Superior temporal gyrus (tissue), 1 donor: ENCODE data around the gene SEMA3C.

Source experiments
- DNase-seq: peaks from one replicate; pipeline ENCODE4 v3.0.0-alpha.2; 2016; ENCODE audit errors: extremely low spot score

SEMA3C gene

DNA sequence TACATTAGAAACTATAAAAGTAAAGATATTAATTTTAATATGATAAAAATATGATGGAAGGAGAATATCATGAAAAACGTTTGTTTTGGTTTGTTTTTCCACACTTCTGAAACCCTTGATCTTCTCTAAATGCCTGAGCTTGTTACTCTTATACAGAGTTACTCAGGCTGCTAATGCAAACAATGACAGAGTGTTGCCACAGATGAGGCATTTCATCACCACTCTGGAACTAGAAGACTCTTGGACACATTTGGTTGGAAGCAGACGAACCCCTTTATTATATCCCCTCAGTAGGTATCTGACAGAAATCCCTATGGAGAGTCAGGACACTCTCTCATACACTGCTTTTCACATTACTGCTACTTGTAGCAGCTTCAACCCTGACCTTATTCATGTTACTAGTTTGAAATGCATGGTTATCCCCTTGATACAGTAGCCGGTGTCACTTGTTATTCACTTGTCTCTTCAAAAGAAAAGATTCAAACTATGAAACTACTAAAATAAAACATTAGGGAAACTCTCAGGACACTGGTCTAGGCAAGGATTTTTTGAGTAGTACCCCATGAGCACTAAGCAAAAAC is 66.9 kb downstream of the SEMA3C start:
- DNase-seq: no peak

DNA sequence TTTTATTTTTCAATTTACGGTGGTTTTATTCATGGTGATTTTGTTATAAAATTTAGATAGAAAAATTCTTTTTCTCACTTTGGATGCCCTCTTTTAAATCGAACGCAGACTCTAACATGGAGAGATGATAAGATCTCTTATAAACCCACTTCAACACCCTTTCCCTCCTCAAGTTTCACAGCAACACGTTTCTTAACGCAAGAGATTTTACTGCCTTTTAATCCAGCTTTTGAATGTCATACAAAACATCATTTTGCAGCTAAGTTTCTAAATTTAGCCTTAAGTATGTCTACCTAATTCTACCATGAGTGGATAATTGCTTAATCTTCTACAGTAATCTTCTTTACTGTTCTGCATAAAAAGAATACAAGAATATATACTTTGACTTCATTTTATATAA is 70.0 kb downstream of the SEMA3C start:
- DNase-seq: no peak

DNA sequence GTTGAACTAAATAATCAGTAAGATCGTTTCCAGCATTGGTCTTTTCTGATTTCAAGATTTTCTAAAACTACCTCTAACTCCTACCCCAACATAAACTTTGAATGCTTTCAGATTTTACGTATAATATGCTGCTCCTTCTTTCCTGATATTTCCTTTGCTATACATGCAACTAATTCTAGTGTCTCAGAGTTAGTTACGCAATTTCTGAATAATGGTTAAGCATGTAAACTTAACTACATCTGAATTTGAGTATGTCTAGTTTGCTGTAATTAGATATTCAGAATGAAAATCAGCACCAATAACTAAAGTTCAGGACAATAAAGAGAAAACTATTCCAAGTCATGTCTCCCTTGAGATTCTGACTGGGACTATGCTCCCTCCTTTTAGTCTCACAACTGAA is 71.0 kb downstream of the SEMA3C start:
- DNase-seq: no peak

DNA sequence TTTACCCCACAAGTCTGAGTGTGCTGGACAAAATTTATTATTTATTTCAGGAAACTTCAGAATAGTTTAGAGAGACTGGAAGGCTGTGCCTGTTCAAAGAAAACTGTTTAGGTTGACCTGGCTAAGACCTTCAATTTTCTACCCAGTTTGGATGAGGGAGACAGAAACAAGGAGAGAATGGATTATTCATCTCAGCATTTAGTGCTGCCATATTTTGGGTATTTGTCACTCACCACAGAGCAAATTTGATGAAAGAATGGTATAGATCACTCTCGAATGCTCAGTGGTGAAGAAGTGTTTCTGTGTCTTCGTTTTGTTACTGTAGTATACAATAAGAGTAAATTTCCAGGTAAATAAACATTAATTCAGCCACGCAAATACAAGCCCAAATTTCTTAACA is 71.8 kb downstream of the SEMA3C start:
- no peak for DNase-seq

DNA sequence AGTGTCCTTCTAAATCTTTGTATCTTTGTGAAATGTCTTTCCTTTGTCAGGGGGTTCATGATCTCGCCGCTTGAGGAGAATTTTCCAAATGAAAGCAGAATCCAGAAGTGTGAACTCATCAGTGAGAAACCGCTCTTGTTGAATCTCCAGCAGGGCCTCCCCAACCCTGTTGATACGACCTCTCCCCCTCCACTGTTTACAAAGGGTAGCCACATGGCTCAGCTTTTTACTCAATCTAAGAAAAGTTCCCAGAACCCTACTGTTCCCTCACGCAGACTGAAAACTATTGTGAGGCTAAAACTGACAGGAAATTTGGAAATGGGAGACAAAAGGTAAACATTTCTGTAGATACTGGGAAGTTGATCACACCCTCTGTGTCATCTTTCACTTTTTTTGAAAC is 73.9 kb downstream of the SEMA3C start:
- DNase-seq: no peak

DNA sequence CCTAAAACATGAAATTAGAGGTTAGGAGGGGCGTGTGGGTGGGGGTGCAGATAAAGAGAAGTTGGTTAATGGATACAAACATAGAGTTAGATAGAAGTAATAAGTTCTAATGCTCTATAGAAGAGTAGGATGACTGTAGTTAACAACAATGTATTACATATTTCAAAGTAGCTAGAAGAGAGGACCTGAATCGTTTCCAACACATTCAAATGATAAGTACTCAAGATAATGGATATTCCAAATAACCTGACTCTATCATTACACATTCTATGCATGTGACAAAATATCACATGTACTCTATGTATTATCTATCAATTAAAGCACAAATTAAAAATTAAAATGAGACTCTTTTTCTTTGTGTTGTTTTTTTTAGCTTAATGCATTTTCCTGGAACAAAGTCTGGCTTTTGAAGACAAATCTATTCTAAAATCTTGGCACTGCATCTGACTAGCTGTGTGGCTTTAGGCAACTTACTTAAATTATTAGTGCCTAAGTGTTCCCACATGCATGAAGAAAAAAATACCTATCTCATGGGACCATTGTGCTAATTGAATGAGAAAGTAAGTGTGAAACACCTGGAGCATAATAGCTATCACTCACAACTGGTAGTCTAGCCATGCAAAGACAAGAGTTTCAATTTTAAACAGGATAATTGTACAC is 75.7 kb downstream of the SEMA3C start:
- DNase-seq: no peak

DNA sequence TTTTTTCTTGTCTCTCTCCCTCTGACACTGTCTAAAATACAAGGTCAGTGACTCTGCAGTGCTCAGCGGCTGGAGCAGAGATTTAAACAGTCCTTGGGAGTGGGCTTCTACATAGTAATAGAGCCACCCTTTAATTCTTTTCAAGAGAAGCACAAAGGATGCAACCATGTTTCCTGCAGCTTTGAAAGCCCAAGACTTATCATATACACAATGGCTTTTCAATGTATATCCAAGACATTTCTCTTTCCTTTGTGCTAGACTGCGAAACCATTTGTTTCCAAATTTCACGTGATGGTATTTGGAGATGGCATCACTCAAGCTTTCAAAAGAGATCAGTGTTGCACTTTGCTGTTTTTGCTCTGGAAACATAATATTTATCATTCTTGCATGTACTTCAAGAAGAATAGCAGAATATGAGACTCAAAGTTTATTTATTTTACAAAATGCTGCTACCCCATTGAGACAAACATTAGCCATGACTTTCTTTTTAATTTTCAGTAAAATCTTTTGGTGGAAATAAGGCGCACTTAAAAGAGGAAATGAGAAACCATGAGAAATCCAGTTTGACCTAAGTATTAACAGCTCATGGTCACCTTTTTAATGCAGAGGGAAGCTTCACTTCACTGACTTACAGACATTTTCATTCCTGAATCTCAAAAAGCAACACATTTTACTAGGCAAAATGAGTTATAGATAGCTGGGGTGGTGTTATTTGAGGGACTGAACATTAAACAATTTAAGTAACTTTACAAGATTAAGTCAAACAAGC is 76.6 kb downstream of the SEMA3C start:
- DNase-seq: no peak

DNA sequence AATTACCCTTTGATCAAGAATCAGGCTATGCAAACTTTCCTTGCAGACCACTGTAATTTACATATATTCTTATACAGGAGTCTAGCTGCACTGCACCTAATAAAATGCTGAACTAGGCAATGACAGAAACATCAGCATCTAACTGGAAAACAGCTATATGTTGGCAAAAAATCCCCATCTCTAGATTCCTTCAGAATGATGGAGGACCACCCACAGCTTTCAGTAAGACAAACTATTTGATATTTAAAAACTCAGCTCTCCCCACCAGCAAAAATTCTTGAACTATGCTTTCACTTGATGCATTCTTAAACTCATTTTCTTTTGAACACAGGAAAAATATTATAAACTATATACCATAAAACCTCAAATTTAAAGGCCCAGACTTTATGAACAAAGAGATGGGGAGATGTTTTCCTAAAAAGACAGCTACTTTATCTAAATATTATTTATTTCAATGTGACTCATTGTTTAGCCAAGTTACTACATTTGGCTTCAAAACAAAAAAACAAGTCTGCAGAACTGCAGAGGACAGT is 77.4 kb downstream of the SEMA3C start:
- no peak for DNase-seq

DNA sequence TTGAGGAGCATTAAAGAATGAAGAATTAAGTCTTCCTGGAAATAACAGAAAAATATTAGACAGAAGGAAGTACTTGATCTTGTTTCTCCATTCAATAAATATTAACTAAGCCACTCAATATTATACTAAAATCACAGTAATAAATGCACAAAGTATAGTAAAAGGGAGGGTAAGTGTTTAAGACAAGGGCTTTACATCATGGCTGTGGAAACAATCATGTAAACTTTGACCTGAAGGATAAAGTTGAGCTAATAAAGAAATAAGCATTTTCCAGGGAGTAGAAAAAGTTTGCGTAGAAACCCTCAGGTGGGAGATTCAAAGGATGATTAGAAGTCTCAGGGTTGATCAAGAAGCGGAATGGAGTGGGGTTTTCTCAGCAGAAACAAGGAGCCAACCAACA is 78.2 kb downstream of the SEMA3C start:
- no peak for DNase-seq

DNA sequence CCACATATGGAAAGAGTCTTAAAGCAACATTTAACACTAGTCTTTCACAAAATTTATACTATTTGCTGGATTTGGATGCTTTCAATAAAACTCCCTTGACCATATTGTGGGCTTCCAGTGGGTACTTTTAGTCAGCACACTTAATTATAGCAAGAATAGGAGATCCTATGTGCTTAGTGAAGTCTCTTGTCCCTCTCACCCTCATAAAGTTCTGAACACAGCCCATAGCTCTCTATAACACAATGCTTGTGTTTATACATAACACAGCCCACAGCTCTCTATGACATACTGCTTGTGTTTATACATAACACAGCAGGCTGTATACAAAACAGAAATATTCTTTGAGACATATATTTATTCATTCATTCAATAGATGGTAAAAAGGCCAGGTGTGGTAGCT is 79.0 kb downstream of the SEMA3C start:
- DNase-seq: no peak

DNA sequence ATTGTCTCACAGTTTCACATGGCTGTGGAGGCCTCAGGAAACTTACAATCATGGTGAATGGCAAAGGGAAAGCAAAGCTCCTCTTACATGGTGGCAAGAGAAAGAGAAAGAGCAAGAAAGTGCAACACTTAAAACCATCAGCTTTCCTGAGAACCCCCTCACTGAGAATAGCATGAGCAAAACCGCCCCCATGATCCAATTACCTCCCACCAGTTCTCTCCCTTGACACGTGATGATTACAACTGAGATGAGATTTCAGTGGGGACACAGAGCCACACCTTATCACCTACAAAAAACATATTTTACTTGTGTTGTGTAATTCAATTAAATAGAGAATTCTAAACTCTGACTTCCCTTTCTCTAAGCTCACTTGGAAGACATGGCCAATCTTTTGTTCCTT is 80.2 kb downstream of the SEMA3C start:
- DNase-seq: no peak

DNA sequence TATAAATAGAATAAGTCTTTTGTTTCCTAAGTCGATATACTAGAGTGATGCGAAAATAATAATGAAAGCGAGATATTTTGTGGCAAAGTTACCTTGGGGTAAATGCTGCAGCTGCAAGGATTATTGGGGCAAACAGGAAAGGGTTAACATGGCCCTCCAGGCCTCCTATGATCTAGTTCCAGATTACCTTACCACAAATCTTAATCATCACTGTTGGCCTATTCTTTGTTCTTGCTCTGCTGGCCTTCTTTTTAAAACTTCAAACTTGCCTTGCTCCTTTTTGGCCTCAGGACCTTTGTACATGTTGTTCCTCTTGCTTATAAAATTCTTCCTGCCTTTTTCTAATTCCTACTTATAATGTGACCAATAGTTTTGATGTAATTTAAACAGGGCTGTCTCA is 81.5 kb downstream of the SEMA3C start:
- no peak for DNase-seq

DNA sequence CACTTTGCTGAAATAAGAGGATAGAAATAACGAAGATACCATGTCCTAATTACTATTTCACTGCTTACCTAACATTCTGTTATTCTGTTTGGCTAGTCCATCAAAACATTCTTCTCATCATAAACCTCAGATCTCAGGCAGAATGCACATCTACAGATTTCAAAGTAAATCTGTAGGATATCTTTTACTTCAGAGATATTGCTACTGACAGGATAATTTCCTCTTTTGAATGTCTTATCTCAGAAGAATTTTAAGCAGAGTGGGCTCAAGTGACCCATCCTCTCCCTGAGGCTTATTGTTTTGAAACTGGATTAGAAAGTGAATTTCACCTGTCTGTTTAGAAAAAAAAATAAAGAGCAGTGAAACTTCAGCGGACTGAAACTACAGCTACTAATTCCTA is 83.6 kb downstream of the SEMA3C start:
- no peak for DNase-seq

DNA sequence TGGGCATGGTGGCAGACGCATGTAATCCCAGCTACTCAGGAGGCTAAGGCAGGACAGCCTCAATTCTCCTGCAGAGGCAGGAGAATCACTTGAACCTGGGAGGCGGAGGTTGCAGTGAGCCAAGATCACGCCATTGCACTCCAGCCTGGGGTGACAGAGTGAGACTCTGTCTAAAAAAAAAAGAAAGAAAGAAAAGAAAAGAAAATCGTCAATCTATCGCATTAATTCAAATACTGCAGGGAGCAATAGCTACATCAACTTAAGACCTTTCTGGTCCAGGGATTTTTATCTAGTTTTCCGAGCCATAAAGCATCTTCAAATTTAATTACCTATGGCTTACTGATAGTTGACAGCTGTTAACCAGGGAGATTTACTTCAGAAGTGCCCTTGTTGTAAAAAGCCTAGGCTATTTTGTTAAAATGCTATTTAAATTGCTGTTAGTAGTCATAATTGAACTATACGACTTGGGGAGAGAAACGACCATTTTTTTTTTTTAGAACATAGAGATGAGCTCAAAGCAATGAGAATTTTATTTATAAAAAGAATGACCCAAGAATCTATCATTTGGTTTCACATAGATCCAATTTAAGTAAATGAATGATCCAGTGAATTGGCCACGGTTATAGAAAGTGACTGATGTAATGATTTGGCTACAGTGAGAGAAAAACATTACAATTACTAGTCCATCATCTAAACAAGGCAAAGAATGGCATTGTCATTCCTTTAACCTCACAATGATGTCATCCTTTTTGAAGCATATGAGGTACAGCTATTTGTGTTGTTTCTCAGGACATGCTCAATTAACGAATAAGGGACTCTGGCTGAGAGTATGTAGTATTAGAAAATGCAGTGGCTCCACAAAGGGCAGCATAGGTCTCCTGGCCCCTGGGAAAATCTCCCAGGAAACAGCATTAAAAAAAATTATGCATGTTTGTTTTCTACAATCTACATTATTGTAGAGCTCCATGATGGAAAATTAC is 85.3 kb downstream of the SEMA3C start:
- DNase-seq: no peak

DNA sequence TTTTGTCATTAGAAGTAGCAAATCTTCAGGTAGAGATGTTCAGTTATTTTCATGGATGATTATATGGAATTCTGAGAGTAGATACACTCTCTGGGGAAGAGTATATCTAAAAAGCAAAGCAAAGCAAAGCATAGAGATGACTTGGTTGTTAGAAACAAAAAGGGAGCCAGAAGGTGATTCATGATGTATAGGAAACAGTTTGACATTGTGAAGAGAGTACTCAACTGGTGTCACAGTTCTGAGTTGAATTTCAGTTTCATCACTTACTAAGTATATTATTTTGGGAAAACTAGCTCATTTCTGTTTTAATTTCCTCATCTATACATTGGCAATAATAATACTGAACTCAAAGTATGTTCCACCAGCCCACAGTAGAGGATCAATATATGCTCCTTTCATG is 86.8 kb downstream of the SEMA3C start:
- DNase-seq: no peak

DNA sequence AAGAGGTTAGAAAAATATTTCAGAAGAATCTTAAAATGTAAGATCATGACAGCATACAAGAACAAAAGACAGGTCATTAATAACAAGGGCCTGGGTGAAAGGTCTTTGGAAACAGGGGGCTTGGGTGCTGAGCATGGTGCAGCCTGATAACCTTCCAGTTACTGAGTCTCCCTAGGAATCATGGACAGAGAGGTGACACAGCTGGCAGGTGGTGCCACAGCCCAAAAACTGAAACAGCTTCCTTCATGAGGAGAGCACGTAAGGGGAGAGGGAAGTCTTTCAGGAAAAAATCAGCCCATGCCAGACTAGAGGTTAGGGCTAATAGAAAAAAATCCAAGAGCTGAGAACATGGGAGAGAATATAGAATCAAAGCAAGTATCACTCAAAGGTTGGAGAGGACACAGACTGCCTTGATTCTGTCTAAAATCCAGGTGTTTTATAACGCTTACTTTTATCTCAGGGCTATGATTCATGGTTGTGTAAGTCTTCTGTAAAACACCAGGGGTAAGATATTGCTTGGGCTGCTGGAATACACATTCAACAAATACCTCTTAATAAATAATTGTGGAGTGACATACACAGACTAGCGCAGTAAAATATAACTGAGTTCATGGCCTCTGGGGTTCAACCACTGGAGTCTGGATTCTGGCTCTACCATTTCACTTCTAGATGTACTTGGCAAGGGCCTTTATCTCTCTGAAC is 88.1 kb downstream of the SEMA3C start:
- DNase-seq: no peak

DNA sequence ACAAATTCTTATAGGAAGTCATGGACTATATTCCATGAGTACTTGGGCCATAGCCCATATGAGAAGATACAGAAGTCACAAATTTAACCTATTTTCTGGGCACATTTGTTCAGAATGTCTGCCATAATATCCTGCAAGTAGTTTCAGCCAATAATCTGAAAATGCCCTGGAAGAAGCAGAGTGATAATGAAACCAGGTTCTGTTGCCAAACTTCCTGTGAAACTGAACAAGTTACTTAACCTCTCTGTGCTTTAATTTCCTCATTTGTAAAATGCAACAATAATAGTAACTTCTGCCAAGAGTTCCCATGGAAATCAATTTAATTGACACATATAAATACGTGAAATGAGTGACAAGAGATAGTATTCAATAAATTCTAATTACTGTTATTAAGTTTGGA is 88.8 kb downstream of the SEMA3C start:
- no peak for DNase-seq

DNA sequence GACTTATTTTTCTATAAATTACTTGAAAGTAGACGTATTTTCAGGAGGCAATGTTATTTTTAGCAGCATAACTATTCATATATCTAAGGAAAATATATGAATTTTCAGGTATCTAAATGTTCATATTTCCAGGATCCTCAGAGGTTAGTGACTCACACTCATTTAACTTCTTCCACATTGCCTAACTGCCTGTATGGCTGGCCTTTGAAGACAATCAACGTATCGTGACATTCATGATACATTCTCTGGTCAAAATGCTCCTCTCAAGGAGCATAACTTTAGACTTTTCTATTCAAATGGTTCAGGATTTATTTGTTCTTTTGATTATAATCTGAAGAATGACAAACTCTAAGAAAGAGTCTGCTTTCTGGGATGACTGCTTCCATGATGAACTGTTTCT is 89.3 kb downstream of the SEMA3C start:
- DNase-seq: no peak

DNA sequence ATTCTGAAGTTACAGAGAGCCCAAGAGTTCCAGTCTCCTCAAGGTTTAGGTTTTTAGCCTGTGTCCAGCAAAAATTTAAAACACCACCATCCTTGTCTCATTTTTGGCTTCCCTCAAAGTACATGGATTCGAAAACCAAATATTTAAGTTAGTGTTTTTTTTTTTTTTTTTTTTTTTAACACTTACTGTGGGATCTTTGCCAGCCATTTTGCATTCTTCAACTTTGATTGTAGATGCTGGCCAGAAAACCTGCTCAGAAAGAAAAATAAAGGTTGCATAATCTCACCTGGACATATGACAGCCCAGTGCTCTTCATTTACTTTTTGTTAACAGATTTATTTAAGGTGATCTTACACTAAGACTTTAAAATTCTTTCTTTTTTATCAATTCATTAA is 91.6 kb downstream of the SEMA3C start:
- no peak for DNase-seq

DNA sequence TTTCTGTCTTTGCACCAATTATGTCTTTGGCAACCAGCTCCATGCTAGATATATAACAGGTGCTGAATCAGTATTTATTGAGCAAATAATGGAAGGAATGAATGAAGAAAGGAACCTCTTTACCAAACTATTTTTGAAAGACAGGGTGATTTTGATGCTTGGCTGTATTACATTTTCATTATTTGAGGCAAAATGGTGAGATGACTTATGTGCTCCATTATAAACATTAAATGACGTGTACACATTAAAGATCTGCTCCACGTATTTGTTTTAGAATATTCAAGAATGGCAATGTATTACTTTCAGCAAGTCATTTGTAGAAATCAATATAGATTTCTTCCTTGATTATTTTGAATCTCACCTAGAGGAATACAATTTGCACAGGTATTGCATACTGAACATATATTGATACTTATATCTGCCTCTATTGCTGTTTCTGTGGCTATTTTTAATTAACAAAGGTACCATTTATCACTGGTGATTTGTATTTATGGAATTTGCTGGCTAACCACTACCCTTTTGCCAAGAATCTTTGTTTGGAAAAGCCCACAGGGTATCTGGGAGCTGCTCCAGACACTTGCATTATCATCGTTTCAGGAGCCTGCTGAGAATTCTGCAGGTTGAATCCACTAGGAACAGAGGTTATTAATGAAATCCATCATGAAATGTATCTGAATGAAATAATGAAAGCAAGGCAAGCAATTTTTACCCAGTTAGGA is 92.2 kb downstream of the SEMA3C start:
- no peak for DNase-seq

DNA sequence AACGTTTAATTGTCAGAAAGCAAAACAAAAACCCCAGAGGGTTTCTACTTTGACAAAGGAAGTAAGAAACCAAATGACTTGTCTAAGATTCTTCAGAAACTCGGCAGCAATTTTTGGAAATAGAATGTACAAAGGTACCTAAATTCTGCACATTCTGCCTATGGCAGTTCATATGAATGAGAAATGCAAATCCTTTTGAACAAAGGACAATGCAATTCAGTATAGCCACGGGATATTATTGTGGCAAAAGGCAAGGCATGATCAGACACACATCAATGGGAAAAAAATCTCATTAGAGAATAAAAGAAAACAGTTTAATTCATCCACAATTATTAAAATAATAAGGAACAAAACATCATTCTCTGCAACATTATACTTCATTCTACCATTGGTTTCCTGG is 93.4 kb downstream of the SEMA3C start:
- DNase-seq: peak; percentile 53
